Omental fat pad (tissue), 4 donors: ENCODE measurements around the gene DLGAP1. TPM values are rescaled to one million over a fixed set of nuclear protein-coding genes. Genes with fewer than 3 reads are reported as not detected.

Experiments
- ATAC-seq: fragments of 150-250 bp; one replicate; pipeline ENCODE4 v1.9.1; 2016; ENCODE audit warnings: mild to moderate bottlenecking, moderate library complexity; ENCODE audit not compliant: low FRiP score
- DNase-seq: peaks from one replicate; pipeline ENCODE4 v3.0.0-alpha.2; 2019; ENCODE audit warnings: low spot score
- total RNA-seq, 4 donors: library from RNA; depleted of rRNA; stranded (reverse); fragments of >200 nt; gene quantifications; one replicate each; pipeline ENCODE4 v1.1.0, GENCODE V29; 2016
- TF ChIP-seq, protein P1 (sequence below), 3 donors: fragments of 450-650 bp; IDR thresholded peaks; one replicate each; pipeline ENCODE4 v1.5.1; 2016 to 2017; ENCODE audit warnings: antibody characterized with exemption in 3 of 3, mild to moderate bottlenecking in 3 of 3, moderate library complexity in 2 of 3

DLGAP1 gene
- total RNA-seq, 4 donors from 2014 or later, result 1.5 to 8.0 (median 5.4) TPM

DNA sequence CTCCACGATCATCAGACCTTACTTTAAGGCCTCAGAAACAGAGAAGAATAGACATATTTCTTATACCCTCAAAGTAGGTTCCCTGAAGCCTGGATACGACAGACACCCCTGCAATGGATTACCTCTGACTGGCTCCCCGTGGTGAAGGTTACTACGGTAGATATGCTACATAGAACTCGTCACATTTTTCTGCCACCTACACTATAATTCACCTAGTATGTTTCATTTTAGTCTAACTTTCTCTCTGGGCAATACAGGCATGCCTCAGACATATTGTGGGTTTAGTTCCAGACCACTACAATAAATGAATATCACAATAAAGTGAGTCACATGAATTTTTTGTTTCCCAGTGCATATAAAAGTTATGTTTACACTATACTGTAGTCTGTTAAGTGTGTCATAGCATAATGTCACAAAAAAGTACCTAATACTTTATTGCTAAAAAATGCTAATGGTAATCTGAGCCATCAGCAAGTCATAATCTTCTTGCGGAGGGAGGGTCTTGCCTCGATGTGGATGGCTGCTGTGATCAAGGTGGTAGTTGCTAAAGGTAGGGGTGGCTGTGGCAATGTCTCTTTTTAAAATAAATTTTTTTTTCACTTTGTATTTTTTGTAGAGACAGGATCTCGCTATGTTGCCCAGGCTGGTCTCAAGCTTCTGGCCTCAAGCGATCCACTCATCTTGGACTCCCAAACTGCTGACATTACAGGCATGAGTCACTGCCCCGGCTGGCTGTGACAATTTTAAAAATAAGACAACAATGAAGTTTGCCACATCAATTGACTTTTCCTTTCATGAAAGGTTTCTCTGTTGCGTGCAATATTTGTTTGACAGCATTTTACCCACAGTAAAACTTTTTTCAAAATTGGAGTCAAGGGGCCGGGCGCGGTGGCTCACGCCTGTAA is 940.5 kb downstream of the DLGAP1 start:
- no peak for ATAC-seq
- TF ChIP-seq, protein P1, sequence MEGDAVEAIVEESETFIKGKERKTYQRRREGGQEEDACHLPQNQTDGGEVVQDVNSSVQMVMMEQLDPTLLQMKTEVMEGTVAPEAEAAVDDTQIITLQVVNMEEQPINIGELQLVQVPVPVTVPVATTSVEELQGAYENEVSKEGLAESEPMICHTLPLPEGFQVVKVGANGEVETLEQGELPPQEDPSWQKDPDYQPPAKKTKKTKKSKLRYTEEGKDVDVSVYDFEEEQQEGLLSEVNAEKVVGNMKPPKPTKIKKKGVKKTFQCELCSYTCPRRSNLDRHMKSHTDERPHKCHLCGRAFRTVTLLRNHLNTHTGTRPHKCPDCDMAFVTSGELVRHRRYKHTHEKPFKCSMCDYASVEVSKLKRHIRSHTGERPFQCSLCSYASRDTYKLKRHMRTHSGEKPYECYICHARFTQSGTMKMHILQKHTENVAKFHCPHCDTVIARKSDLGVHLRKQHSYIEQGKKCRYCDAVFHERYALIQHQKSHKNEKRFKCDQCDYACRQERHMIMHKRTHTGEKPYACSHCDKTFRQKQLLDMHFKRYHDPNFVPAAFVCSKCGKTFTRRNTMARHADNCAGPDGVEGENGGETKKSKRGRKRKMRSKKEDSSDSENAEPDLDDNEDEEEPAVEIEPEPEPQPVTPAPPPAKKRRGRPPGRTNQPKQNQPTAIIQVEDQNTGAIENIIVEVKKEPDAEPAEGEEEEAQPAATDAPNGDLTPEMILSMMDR (IDR thresholded peaks at IDR 0.05), result no peak
- DNase-seq, result no peak

DNA sequence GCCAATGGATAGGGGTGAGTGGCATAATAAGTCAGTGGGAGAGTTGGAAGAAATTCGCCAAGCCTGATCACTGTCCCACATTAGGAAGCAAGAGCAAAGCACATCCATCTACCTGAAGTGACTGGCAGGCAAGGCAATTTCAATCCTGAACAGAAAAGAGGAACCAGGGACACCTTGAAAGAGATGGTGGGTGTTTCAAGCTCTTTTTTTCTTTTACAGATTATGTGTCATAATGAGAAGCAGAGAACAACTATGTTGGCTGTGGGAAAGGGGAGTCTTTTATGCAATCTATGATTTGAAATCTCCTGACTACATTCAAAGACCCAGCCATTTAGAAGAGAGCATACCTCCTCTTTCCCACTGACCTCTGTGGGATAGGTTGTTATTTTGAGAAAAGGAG is 941.6 kb downstream of the DLGAP1 start:
- DNase-seq, result no peak
- TF ChIP-seq, protein P1 (IDR thresholded peaks at IDR 0.05), result no peak
- ATAC-seq, result no peak

DNA sequence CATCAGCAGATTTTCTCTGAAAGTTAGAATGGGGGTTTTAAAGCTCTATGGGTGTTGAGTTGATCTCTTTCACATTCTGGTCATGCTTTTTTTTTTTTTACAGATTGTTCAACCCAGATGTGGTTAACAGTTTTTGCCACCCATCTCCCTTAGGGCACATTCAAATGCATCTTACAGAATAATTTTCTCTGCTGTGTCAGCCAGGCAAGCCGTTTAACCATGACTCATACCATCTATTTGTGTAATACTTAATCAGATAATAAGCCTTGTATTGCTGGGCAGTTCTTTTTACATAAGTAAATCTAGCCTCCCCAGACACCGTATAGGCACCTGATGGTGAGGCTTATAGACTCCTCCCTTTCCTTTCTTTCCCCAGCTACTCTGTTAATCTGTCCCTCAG is 943.1 kb downstream of the DLGAP1 start:
- TF ChIP-seq, protein P1 (IDR thresholded peaks at IDR 0.05), result no peak
- DNase-seq, result no peak
- peak; percentile 68 for ATAC-seq

DNA sequence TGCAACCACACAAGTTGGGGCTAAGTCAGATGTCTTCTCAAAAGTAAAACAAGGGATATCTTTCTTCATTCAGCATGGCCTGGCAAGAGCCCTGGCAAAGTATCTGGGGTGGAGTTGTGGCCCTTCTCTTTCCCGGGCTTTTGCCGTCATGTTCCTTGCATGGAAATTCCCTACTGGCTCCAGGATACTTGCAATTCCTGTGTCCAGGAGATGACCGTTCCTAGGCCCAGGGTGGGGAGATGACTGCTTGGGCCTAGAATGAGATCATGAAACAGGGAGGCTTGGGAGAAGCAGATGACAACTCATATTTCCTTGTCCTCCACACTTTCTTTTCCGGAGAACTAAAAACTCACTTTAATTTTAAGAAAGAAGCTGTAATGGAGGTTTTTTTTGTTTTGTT is 944.2 kb downstream of the DLGAP1 start:
- no peak for DNase-seq
- no peak for ATAC-seq
- TF ChIP-seq, protein P1 (IDR thresholded peaks at IDR 0.05), result no peak

DNA sequence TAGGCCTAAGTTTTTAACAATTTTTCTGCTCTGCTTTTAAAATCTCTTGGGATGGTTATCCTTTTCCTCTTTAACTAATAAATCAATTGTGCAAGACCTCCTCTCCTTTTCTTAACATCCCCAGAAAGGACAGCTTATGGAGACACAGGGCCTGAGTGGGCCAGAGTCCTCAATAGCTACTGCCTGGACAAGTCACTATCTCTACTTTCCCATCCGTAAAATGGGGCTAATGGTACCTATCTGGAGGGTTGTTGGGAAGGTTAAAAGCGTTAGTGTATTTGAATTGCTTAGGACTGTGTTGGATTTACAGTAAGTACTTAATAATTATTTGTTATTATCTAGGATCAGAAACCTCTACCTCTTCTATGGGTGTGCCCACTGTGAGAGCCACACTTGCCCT is 945.1 kb downstream of the DLGAP1 start:
- no peak for DNase-seq
- ATAC-seq, result no peak
- TF ChIP-seq, protein P1 (IDR thresholded peaks at IDR 0.05), result no peak

DNA sequence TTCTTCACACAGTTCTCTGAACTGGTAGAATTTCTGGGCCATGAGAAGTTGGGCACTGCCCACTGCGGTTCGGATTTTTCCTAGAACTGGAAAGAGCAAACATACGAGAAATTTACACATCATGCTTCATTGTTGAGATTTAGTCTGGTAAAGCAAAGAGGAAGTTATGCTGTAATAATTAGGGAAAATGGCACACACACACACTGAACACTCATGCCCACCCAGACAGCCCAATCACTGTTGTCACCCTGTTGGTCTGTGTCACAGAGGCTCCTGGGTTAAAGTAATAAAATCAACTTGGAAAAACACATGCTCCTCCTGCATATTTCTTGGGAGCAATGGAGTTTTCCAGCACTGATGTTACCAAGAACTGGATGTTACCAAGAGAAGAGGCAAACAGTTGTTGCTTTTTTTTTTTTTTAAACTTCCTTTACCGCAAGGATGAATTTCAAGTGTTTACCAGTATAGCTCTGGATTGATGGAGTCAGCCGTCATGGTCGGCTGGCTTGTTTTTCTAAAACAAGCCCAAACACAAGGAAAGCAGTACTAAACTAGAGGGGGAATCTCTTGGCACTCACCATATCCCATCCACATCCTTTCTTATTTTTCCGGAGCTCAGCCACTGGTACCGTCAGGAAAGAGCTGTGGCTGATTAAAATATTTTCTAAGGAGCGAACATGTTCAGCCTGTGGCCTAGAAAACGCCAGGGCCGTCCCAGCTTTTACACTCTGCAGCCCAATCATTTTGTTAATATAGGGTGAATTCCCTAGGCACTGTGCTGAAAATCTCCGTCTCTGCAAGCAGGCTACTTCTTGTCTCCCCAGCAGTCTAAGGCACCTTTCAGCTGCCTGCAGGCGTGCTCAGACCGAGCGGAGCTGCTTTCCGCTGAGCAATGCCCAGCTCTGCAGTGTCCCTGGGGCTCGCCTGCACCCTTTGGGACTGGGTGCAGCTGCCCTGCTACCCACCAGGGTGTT is 946.2 kb downstream of the DLGAP1 start:
- ATAC-seq (no peak), DNase-seq (no peak)
- TF ChIP-seq, protein P1 (IDR thresholded peaks at IDR 0.05), result no peak
